AG04449 (cell line): ENCODE results near the gene ENTPD5.
A peak's percentile ranks its signal among the peaks of the same experiment; 100 is the strongest.

ENCODE experiments used
- CTCF ChIA-PET: fragments of 350-600 bp; formaldehyde crosslinking; extraction: SDS; loops from one replicate; lab custom pipeline; 2021; ENCODE audit warnings: antibody characterized with exemption; lab: Yijun Ruan, JAX
- POLR2A ChIA-PET: fragments of 400-600, 350-600 bp; formaldehyde crosslinking; extraction: SDS; loops from one replicate; lab custom pipeline; 2020; ENCODE audit warnings: antibody characterized with exemption, inconsistent platforms; lab: Yijun Ruan, JAX
- DNase-seq: peaks from one replicate; pipeline ENCODE4 v3.0.0-alpha.2; 2010; ENCODE audit warnings: low read depth, low spot score
- H3K4me3 ChIP-seq: 2 replicates; pipeline ENCODE4 v1.5.1; 2011; ENCODE audit warnings: low read depth, mild to moderate bottlenecking, control low read depth, low read length
- TF ChIP-seq, protein P1 (sequence below): IDR thresholded peaks from one replicate; pipeline ENCODE4 v1.5.1; 2011; ENCODE audit warnings: mild to moderate bottlenecking, moderate library complexity, low read length, control low read depth, inconsistent platforms; ENCODE audit not compliant: insufficient read depth; ENCODE audit errors: missing control alignments

Gene ENTPD5

GRCh38 chr14:74035556-74035955 is 16.5 kb upstream of the ENTPD5 start:
- H3K4me3 ChIP-seq = no peak overlapping the region
- CTCF ChIA-PET = interaction anchor here (1.1 to 2.1 kb wide), 5 partner anchors 10 to 306 kb away, joined by 3 to 6 read pairs (median 3); no protein-coding TSS in a partner anchor
- POLR2A ChIA-PET = interaction anchor here (1.4 kb wide), 1 partner anchor 17 kb away, joined by 6 read pairs; no protein-coding TSS in a partner anchor
- TF ChIP-seq, protein P1, sequence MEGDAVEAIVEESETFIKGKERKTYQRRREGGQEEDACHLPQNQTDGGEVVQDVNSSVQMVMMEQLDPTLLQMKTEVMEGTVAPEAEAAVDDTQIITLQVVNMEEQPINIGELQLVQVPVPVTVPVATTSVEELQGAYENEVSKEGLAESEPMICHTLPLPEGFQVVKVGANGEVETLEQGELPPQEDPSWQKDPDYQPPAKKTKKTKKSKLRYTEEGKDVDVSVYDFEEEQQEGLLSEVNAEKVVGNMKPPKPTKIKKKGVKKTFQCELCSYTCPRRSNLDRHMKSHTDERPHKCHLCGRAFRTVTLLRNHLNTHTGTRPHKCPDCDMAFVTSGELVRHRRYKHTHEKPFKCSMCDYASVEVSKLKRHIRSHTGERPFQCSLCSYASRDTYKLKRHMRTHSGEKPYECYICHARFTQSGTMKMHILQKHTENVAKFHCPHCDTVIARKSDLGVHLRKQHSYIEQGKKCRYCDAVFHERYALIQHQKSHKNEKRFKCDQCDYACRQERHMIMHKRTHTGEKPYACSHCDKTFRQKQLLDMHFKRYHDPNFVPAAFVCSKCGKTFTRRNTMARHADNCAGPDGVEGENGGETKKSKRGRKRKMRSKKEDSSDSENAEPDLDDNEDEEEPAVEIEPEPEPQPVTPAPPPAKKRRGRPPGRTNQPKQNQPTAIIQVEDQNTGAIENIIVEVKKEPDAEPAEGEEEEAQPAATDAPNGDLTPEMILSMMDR = no peak
- DNase-seq = no peak

DNA sequence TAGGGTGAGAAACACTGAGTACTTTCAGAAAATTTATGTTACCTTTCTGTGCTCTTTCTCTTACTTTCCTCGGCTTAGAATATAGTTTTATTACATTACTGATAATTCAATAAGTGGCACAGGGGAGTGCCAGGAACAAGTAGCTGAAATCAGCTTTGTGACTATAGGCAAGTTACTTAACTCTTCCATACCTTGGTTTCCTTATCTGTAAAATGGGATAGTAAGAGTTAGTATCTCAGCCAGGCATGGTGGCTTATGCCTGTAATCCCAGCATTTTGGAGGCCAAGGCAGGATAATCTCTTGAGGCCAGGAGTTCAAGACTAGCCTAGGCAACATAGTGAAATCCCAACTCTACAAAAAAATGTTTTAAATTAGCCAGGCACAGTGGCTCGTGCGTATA is 15.5 kb upstream of the ENTPD5 start:
- no peak for DNase-seq
- no peak overlapping the region for H3K4me3 ChIP-seq
- TF ChIP-seq, protein P1 = no peak
- POLR2A ChIA-PET = no interaction called here
- CTCF ChIA-PET = interaction anchor here (2.1 kb wide), 1 partner anchor 305 kb away, joined by 6 read pairs; no protein-coding TSS in a partner anchor

GRCh38 chr14:74029136-74029535 is 10.0 kb upstream of the ENTPD5 start:
- TF ChIP-seq, protein P1 = no peak
- no peak for DNase-seq

GRCh38 chr14:74022346-74022745 is 3.3 kb upstream of the ENTPD5 start:
- no peak overlapping the region for H3K4me3 ChIP-seq
- DNase-seq = no peak
- CTCF ChIA-PET = interaction anchor here (1.0 kb wide), 1 partner anchor 17 kb away, joined by 5 read pairs; no protein-coding TSS in a partner anchor
- POLR2A ChIA-PET = no interaction called here
- TF ChIP-seq, protein P1 = no peak

More at GRCh38 chr14:74029136-74029535, 10.0 kb upstream of the ENTPD5 start:
- H3K4me3 ChIP-seq = no peak overlapping the region
- CTCF ChIA-PET = no interaction called here
- POLR2A ChIA-PET = no interaction called here

- ChIA-PET CTCF (interaction anchor here (0.9 to 1.6 kb wide), 2 partner anchors 12 to 302 kb away, joined by 3 read pairs; no protein-coding TSS in a partner anchor), POLR2A (interaction anchor here (0.7 to 1.8 kb wide), 5 partner anchors 9 to 85 kb away, joined by 3 to 5 read pairs (median 3); partner anchors contain the start of genes COQ6 and FAM161B)
- peak; percentile 12 for DNase-seq
- TF ChIP-seq, protein P1 = no peak
- H3K4me3 ChIP-seq = peak overlapping the region; percentile 86
These were observed 485 bp upstream of the ENTPD5 start for GRCh38 chr14:74019408-74020137.

DNA sequence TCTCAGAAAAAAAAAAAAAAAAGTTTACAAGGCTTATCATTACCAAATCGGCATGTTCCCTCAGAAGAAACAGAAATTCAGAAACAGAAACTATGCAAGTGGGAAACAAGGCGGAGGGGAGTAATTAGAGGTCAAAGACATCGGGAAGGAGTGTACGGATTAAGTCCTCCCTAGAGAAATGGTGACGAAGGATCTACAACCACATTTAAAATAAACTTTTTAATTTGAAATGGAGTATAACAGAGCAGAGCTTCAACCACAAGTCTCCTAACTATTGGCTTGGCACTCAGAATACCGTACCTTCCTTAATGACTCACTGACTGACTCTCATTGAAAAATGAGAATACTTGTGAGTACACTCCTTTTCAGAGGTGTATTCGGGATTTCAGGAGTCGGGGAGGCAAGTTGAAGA is 908 bp downstream of the ENTPD5 start:
- peak; percentile 36 for DNase-seq
- CTCF ChIA-PET = interaction anchor here (0.6 to 1.6 kb wide), 3 partner anchors 13 to 272 kb away, joined by 3 read pairs; no protein-coding TSS in a partner anchor
- POLR2A ChIA-PET = interaction anchor here (0.5 to 1.8 kb wide), 3 partner anchors 13 to 37 kb away, joined by 3 to 6 read pairs (median 5); no protein-coding TSS in a partner anchor
- peak overlapping the region; percentile 86 for H3K4me3 ChIP-seq
- TF ChIP-seq, protein P1 = no peak
